Spleen (tissue), 7 donors: Measurements from ENCODE around the gene SIDT2.

Source experiments
- POLR2A ChIP-seq, 3 donors: fragments of 450-650 bp; IDR thresholded peaks; one replicate each; pipeline ENCODE4 v1.5.1; 2017; ENCODE audit warnings: antibody characterized with exemption in 3 of 3, mild to moderate bottlenecking in 1 of 3
- POLR2AphosphoS5 ChIP-seq, 3 donors: sonication (generic); formaldehyde crosslinking; IDR thresholded peaks; one replicate each; pipeline ENCODE4 v1.5.1; 2017; ENCODE audit warnings: antibody characterized with exemption in 3 of 3
- TF ChIP-seq, protein P1 (sequence below), 11 experiments: fragments of 200-600 bp in 7 of 11; fragments of 450-650 bp in 4 of 11; sonication (generic) in 4 of 11; IDR thresholded peaks in 8 of 11; conservative IDR thresholded peaks in 3 of 11; 1 replicate in 7 of 11; 2 replicates in 4 of 11; pipeline versions ENCODE4 v1.4.0 to v1.8.0; 2016 to 2021; ENCODE audit warnings: antibody characterized with exemption in 11 of 11, inconsistent platforms in 4 of 11, mild to moderate bottlenecking in 1 of 11
- donor health status: DM: no; HTN: no; CAD: no; lungs with moderate emphysema.
- donor health status: DM: no; HTN: no; CAD: no.
- donor health status: DM: no; HTN: no; CAD: no.

DNA sequence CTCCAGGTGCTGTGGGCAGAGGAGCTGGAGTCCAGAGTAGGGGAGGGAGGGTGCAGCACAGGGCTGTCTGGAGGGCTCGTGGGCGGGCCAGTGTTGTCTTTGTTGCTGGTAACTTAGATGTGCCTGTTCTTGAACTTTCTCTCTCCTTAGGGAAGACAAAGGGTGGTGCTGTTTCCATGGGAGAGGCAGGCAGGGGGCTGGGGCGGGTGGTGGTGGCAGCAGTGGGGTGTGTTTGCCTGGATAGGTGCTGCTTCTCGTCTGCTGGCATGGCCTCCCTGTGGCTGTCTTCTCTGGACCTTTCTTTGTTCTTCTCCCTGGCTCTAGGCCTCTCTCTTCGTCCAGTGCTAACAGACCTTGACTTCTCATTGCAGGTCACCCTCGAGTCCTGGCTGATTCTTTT, 8.5 kb downstream of the SIDT2 start:
- TF ChIP-seq, protein P1, sequence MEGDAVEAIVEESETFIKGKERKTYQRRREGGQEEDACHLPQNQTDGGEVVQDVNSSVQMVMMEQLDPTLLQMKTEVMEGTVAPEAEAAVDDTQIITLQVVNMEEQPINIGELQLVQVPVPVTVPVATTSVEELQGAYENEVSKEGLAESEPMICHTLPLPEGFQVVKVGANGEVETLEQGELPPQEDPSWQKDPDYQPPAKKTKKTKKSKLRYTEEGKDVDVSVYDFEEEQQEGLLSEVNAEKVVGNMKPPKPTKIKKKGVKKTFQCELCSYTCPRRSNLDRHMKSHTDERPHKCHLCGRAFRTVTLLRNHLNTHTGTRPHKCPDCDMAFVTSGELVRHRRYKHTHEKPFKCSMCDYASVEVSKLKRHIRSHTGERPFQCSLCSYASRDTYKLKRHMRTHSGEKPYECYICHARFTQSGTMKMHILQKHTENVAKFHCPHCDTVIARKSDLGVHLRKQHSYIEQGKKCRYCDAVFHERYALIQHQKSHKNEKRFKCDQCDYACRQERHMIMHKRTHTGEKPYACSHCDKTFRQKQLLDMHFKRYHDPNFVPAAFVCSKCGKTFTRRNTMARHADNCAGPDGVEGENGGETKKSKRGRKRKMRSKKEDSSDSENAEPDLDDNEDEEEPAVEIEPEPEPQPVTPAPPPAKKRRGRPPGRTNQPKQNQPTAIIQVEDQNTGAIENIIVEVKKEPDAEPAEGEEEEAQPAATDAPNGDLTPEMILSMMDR (IDR thresholded peaks at IDR 0.05 in 8 of 11, conservative IDR thresholded peaks at IDR 0.05 in 3 of 11), result no peak
- TF ChIP-seq POLR2A (IDR thresholded peaks at IDR 0.05) (no peak), POLR2AphosphoS5 (IDR thresholded peaks at IDR 0.05) (no peak)
